Measurements from ENCODE around the gene HSD3B7.

GRCh38 chr16:31023252-31023602 is 38.2 kb downstream of the HSD3B7 start:
- TF ChIP-seq POLR2A (IDR thresholded peaks at IDR 0.05) (no peak), CTCF (IDR thresholded peaks at IDR 0.05) (no peak)

All from gastroesophageal sphincter (tissue), 3 donors.